Tibial nerve (tissue), 4 donors: ENCODE measurements around the gene NUP54. TPM values are rescaled to one million over a fixed set of nuclear protein-coding genes. Genes with fewer than 3 reads are reported as not detected.

Source experiments
- DNase-seq, 2 donors: peaks; one replicate each; pipeline ENCODE4 v3.0.0-alpha.2; 2019; ENCODE audit warnings: low spot score in 2 of 2
- H3K27ac ChIP-seq, 4 donors: fragments of 200-600 bp; sonication (generic) in 3 of 4; one replicate each; pipeline ENCODE4 v1.5.1; 2017 to 2019; ENCODE audit warnings: mild to moderate bottlenecking in 1 of 4
- H3K27me3 ChIP-seq, 2 donors: fragments of 200-600 bp; sonication (generic) in 1 of 2; one replicate each; pipeline versions ENCODE4 v1.5.1 to v1.6.0; 2017 to 2019
- H3K36me3 ChIP-seq, 3 donors: fragments of 200-600 bp; sonication (generic); one replicate each; pipeline ENCODE4 v1.5.1; 2018 to 2019
- H3K4me1 ChIP-seq, 4 donors: fragments of 200-600 bp; sonication (generic) in 3 of 4; one replicate each; pipeline ENCODE4 v1.5.1; 2017 to 2019
- H3K4me3 ChIP-seq, 4 donors: fragments of 200-600 bp; sonication (generic) in 3 of 4; one replicate each; pipeline ENCODE4 v1.5.1; 2017 to 2019; ENCODE audit warnings: mild to moderate bottlenecking in 1 of 4, moderate library complexity in 1 of 4
- H3K9me3 ChIP-seq, 4 donors: fragments of 200-600 bp; sonication (generic) in 3 of 4; one replicate each; pipeline ENCODE4 v1.5.1; 2017 to 2019
- CTCF ChIP-seq, 5 experiments: fragments of 200-600 bp in 3 of 5; fragments of 450-650 bp in 2 of 5; sonication (generic) in 3 of 5; IDR thresholded peaks; one replicate each; pipeline ENCODE4 v1.5.1; 2016 to 2019; ENCODE audit warnings: antibody characterized with exemption in 5 of 5, mild to moderate bottlenecking in 3 of 5, moderate library complexity in 2 of 5
- EP300 ChIP-seq, 2 donors: sonication (generic); formaldehyde crosslinking; IDR thresholded peaks; one replicate each; pipeline ENCODE4 v1.6.1; 2017; ENCODE audit warnings: antibody characterized with exemption in 2 of 2, mild to moderate bottlenecking in 1 of 2
- POLR2A ChIP-seq, 2 donors: fragments of 450-650 bp; IDR thresholded peaks; one replicate each; pipeline ENCODE4 v1.6.1; 2017; ENCODE audit warnings: antibody characterized with exemption in 2 of 2, mild to moderate bottlenecking in 2 of 2, moderate library complexity in 2 of 2
- WGBS, 2 donors: methylation state at CpG; one replicate each; pipeline ENCODE4 v1.1.5; 2018; 5-methylcytosine and 5-hydroxymethylcytosine counted together
- total RNA-seq, 4 donors: library from RNA; depleted of rRNA; stranded (reverse); fragments of >200 nt; gene quantifications; one replicate each; pipeline ENCODE4 v1.1.0, GENCODE V29; 2016

Gene NUP54
- total RNA-seq, 4 donors from 2014 or later = 27.5 to 39.6 (median 31.8) TPM

GRCh38 chr4:76090241-76090691, 57.9 kb downstream of the NUP54 start:
- 37 to 38% methylated on average over 7 of the region's 7 CpGs for WGBS, 2 donors
- peaks cover 0 to 25% (median 6%) of the 10 kb centered on the region in 4 donors for H3K4me1 ChIP-seq
- peak in 1 of 2 donors; percentile 69 for TF ChIP-seq EP300 (IDR thresholded peaks at IDR 0.05)
- no peak for TF ChIP-seq POLR2A (IDR thresholded peaks at IDR 0.05)
- TF ChIP-seq CTCF (IDR thresholded peaks at IDR 0.05) = no peak
- peak overlapping the region in 3 of 4 donors; percentile 50 to 74 (median 67) for H3K27ac ChIP-seq
- peak in 1 of 2 donors; percentile 48 for DNase-seq
- no peaks in the 10 kb centered on the region for H3K36me3 ChIP-seq
- H3K9me3 ChIP-seq = no peaks in the 10 kb centered on the region
- no peak overlapping the region for H3K4me3 ChIP-seq
- H3K27me3 ChIP-seq = no peaks in the 10 kb centered on the region

DNA sequence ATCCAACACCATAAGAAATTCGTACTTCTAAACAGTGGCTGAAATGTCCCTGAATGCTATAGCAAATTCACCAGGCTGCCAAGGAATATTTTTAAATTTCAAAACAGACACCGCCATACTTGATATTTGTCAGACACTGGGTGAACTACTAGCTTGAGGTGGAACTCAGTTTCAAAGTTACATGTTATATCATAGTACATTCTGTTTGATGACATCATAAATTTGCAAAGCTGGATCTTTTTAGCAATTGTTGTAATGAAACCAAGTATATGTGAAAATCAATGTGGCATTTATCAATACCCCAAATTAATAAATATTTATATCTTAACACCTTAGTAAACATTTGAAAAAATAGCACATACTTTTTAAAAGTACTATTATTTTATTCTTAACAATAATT, 59.5 kb downstream of the NUP54 start:
- Histone ChIP-seq H3K4me1 (peaks cover 0 to 25% (median 6%) of the 10 kb centered on the region in 4 donors), H3K4me3 (no peak overlapping the region), H3K27ac (peak overlapping the region in 1 of 4 donors; percentile 74), H3K9me3 (no peaks in the 10 kb centered on the region), H3K36me3 (no peaks in the 10 kb centered on the region), H3K27me3 (no peaks in the 10 kb centered on the region)
- no peak for DNase-seq
- TF ChIP-seq CTCF (IDR thresholded peaks at IDR 0.05) (no peak), EP300 (IDR thresholded peaks at IDR 0.05) (no peak), POLR2A (IDR thresholded peaks at IDR 0.05) (no peak)
- 84 to 87% methylated on average over 2 of the region's 2 CpGs for WGBS, 2 donors

- peak in 1 of 2 donors; percentile 39 for DNase-seq
- H3K4me3 ChIP-seq = peak overlapping the region in 1 of 4 donors; percentile 26
Observed at GRCh38 chr4:76087007-76087769, 61.0 kb downstream of the NUP54 start.

DNA sequence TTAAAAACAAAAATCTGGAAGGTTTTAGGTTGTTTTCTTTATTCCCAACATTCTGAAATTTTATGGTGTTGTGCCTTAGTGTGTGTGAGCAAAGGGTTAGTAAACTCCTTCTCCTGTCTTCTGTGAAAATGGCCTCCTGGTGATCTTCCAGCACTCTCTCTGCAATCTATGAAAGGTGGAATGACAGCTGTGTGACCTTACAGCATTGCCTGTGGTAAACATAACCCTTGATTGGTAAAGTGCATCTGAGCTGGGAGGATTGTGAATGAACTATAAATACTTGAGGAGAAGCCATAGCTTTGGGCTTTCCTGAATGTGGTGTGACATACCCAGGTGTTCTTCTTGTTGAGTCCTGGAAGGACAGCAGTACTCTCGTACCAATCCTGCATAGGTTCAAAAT, 63.7 kb downstream of the NUP54 start:
- H3K4me3 ChIP-seq = no peak overlapping the region
- H3K27me3 ChIP-seq = no peaks in the 10 kb centered on the region
- no peak for DNase-seq
- H3K36me3 ChIP-seq = no peaks in the 10 kb centered on the region
- H3K9me3 ChIP-seq = no peaks in the 10 kb centered on the region
- peaks cover 0 to 16% (median 0%) of the 10 kb centered on the region in 4 donors for H3K4me1 ChIP-seq
- TF ChIP-seq POLR2A (IDR thresholded peaks at IDR 0.05) (no peak), EP300 (IDR thresholded peaks at IDR 0.05) (no peak), CTCF (IDR thresholded peaks at IDR 0.05) (no peak)
- 82 to 94% methylated on average over 1 of the region's 1 CpG for WGBS, 2 donors
- H3K27ac ChIP-seq = no peak overlapping the region

More at GRCh38 chr4:76087007-76087769, 61.0 kb downstream of the NUP54 start:
- Histone ChIP-seq H3K36me3 (no peaks in the 10 kb centered on the region), H3K9me3 (no peaks in the 10 kb centered on the region), H3K27me3 (no peaks in the 10 kb centered on the region), H3K4me1 (peaks cover 0 to 25% (median 6%) of the 10 kb centered on the region in 4 donors), H3K27ac (peak overlapping the region; percentile 26 to 79 (median 39))
- 15 to 19% methylated on average over 13 of the region's 13 CpGs for WGBS, 2 donors
- TF ChIP-seq POLR2A (IDR thresholded peaks at IDR 0.05) (no peak), CTCF (IDR thresholded peaks at IDR 0.05) (peak; percentile 26 to 61 (median 40)), EP300 (IDR thresholded peaks at IDR 0.05) (peak in 1 of 2 donors; percentile 52)

- WGBS, 2 donors = 84 to 91% methylated on average over 3 of the region's 3 CpGs
Observed at GRCh38 chr4:76083386-76083988, 64.7 kb downstream of the NUP54 start.

More at GRCh38 chr4:76083386-76083988, 64.7 kb downstream of the NUP54 start:
- Histone ChIP-seq H3K4me1 (peaks cover 0 to 16% (median 0%) of the 10 kb centered on the region in 4 donors), H3K27ac (no peak overlapping the region), H3K9me3 (no peaks in the 10 kb centered on the region), H3K36me3 (no peaks in the 10 kb centered on the region), H3K27me3 (no peaks in the 10 kb centered on the region), H3K4me3 (no peak overlapping the region)
- no peak for TF ChIP-seq POLR2A (IDR thresholded peaks at IDR 0.05)
- no peak for TF ChIP-seq CTCF (IDR thresholded peaks at IDR 0.05)
- TF ChIP-seq EP300 (IDR thresholded peaks at IDR 0.05) = no peak
- no peak for DNase-seq
